Right cardiac atrium (tissue), 5 donors: Measurements from ENCODE around the gene ANKRD55. TPM values are rescaled to one million over a fixed set of nuclear protein-coding genes. Genes with fewer than 3 reads are reported as not detected.
"Not testable (repeated sequence)": the region's sequence is repeated elsewhere in the genome, so short reads cannot be mapped to it uniquely, and the experiment has no call there.

ENCODE experiments used
- ATAC-seq, 2 donors: fragments of 200-7000 bp; cut with Tn5 transposase; one replicate each; pipeline versions ENCODE4 v1.8.0 to v1.9.1; 2020; ENCODE audit warnings: moderate library complexity in 2 of 2, mild to moderate bottlenecking in 1 of 2
- DNase-seq, 3 donors: peaks; one replicate each; pipeline ENCODE4 v3.0.0-alpha.2; 2020
- H3K27ac ChIP-seq: one replicate; pipeline ENCODE4 v1.5.1; 2013; ENCODE audit warnings: mild to moderate bottlenecking, low read length, control low read depth, moderate library complexity
- H3K27me3 ChIP-seq: one replicate; pipeline ENCODE4 v1.6.1; 2013; ENCODE audit not compliant: control insufficient read depth, insufficient read depth
- H3K4me1 ChIP-seq: one replicate; pipeline ENCODE4 v1.6.1; 2013; ENCODE audit warnings: low read length; ENCODE audit not compliant: control insufficient read depth, insufficient read depth
- H3K4me3 ChIP-seq: one replicate; pipeline ENCODE4 v1.5.1; 2013; ENCODE audit warnings: low read length, control low read depth
- H3K9me3 ChIP-seq: one replicate; pipeline ENCODE4 v1.6.1; 2013; ENCODE audit warnings: low read length; ENCODE audit not compliant: control insufficient read depth
- WGBS: extraction: QIAGEN DNeasy Blood & Tissue Kit; methylation state at CpG from one replicate; pipeline ENCODE4 v1.1.7; 2013; 5-methylcytosine and 5-hydroxymethylcytosine counted together
- intact Hi-C, 4 donors: fragments of 100-400 bp; cut with DNase I; formaldehyde crosslinking; loops; one replicate each; pipeline versions ENCODE4 v1.11.0 to v1.14.0; 2022 to 2023
- polyA plus RNA-seq: library from polyadenylated mRNA; stranded (reverse); fragments of 200-250 nt; gene quantifications from one replicate; pipeline ENCODE4 v1.2.3, GENCODE V29; 2013
- total RNA-seq, 4 donors: library from RNA; stranded (reverse); fragmentation: NEBNext Ultra II Directional; extraction: Animal tissue kit (Norgen Biotek cat#: 25700); gene quantifications; one replicate each; pipeline ENCODE4 v1.2.1, GENCODE V29; 2021
- donor health status: healthy with polysubstance abuse.
- donor health status: DM: no; HTN: yes; CAD: no.
- donor health status: DM: no; HTN: no; CAD: no.
- donor health status: DM: no; HTN: yes; CAD: no; lungs with severe emphysema.
- donor health status: DM: yes; HTN: yes; CAD: no.

Gene ANKRD55
- total and polyA plus RNA-seq, 5 donors, result 0.09 to 0.21 (median 0.20) TPM; not detected in 2

- peak in 2 of 3 donors; percentile 66 to 74 for DNase-seq
- WGBS, result 81% methylated on average over 4 of the region's 4 CpGs
Measured at GRCh38 chr5:56155992-56156584, 77.0 kb downstream of the ANKRD55 start.

GRCh38 chr5:56154732-56155484 lies 78.2 kb downstream of the ANKRD55 start:
- no peak overlapping the region for H3K4me3 ChIP-seq
- intact Hi-C loops, result no loop called here
- no peak for DNase-seq
- H3K27ac ChIP-seq, result peak overlapping the region; percentile 13
- H3K27me3 ChIP-seq, result no peaks in the 10 kb centered on the region
- H3K4me1 ChIP-seq, result peaks cover 3% of the 10 kb centered on the region
- 78% methylated on average over 9 of the region's 9 CpGs for whole genome bisulfite sequencing
- no peaks in the 10 kb centered on the region for H3K9me3 ChIP-seq
- peak in 1 of 2 donors; percentile 33 for ATAC-seq

More at GRCh38 chr5:56155992-56156584, 77.0 kb downstream of the ANKRD55 start:
- H3K9me3 ChIP-seq, result no peaks in the 10 kb centered on the region
- H3K4me3 ChIP-seq, result no peak overlapping the region
- H3K27me3 ChIP-seq, result no peaks in the 10 kb centered on the region
- ATAC-seq, result peak; percentile 65 to 69
- intact Hi-C loops, result no loop called here
- no peak overlapping the region for H3K27ac ChIP-seq
- H3K4me1 ChIP-seq, result peaks cover 3% of the 10 kb centered on the region

GRCh38 chr5:56152437-56152836 lies 80.7 kb downstream of the ANKRD55 start:
- WGBS, result 41% methylated on average over 2 of the region's 2 CpGs
- no peaks in the 10 kb centered on the region for H3K9me3 ChIP-seq
- no peak overlapping the region for H3K27ac ChIP-seq
- H3K4me3 ChIP-seq, result no peak overlapping the region
- ATAC-seq, result no peak
- peaks cover 3% of the 10 kb centered on the region for H3K4me1 ChIP-seq
- no peaks in the 10 kb centered on the region for H3K27me3 ChIP-seq
- intact Hi-C loops, result no loop called here
- no peak for DNase-seq

GRCh38 chr5:56150756-56151155 lies 82.4 kb downstream of the ANKRD55 start:
- DNase-seq, ATAC-seq, H3K4me1 ChIP-seq, H3K27me3 ChIP-seq, intact Hi-C loops, H3K9me3 ChIP-seq, H3K4me3 ChIP-seq, H3K27ac ChIP-seq: not testable (repeated sequence)
- 96% methylated on average over 9 of the region's 9 CpGs for WGBS

- no peak overlapping the region for H3K27ac ChIP-seq
- WGBS, result 88% methylated on average over 4 of the region's 4 CpGs
- intact Hi-C loops, result no loop called here
Measured at GRCh38 chr5:56148453-56148971, 84.6 kb downstream of the ANKRD55 start.

GRCh38 chr5:56147659-56148230 lies 85.4 kb downstream of the ANKRD55 start:
- WGBS, result 80% methylated on average over 4 of the region's 4 CpGs
- ATAC-seq (no peak), DNase-seq (no peak)
- no peaks in the 10 kb centered on the region for H3K27me3 ChIP-seq
- intact Hi-C loops, result no loop called here
- no peaks in the 10 kb centered on the region for H3K4me1 ChIP-seq
- no peak overlapping the region for H3K4me3 ChIP-seq
- no peak overlapping the region for H3K27ac ChIP-seq
- H3K9me3 ChIP-seq, result no peaks in the 10 kb centered on the region

More at GRCh38 chr5:56148453-56148971, 84.6 kb downstream of the ANKRD55 start:
- Histone ChIP-seq H3K27me3 (no peaks in the 10 kb centered on the region), H3K4me1 (no peaks in the 10 kb centered on the region), H3K9me3 (no peaks in the 10 kb centered on the region), H3K4me3 (no peak overlapping the region)
- DNase-seq (no peak), ATAC-seq (no peak)

- Histone ChIP-seq H3K27me3 (no peaks in the 10 kb centered on the region), H3K4me1 (no peaks in the 10 kb centered on the region), H3K27ac (no peak overlapping the region), H3K9me3 (no peaks in the 10 kb centered on the region), H3K4me3 (no peak overlapping the region)
- intact Hi-C loops, result no loop called here
- ATAC-seq (no peak), DNase-seq (no peak)
Measured at GRCh38 chr5:56147106-56147505, 86.0 kb downstream of the ANKRD55 start.

- WGBS, result 92% methylated on average over 4 of the region's 4 CpGs
- no peak overlapping the region for H3K4me3 ChIP-seq
- H3K9me3 ChIP-seq, result no peaks in the 10 kb centered on the region
- no peak for DNase-seq
- ATAC-seq, result no peak
- H3K27ac ChIP-seq, result no peak overlapping the region
- H3K4me1 ChIP-seq, result no peaks in the 10 kb centered on the region
- no peaks in the 10 kb centered on the region for H3K27me3 ChIP-seq
- intact Hi-C loops, result no loop called here
Measured at GRCh38 chr5:56146674-56147073, 86.5 kb downstream of the ANKRD55 start.

- intact Hi-C loops, result no loop called here
- Histone ChIP-seq H3K9me3 (no peaks in the 10 kb centered on the region), H3K27me3 (no peaks in the 10 kb centered on the region), H3K4me3 (no peak overlapping the region), H3K27ac (no peak overlapping the region), H3K4me1 (no peaks in the 10 kb centered on the region)
- ATAC-seq, result no peak
- DNase-seq, result no peak
- WGBS, result 48% methylated on average over 1 of the region's 1 CpG
Measured at GRCh38 chr5:56145511-56145910, 87.6 kb downstream of the ANKRD55 start.

- intact Hi-C loops, result no loop called here
Measured at GRCh38 chr5:56145106-56145505, 88.0 kb downstream of the ANKRD55 start.

GRCh38 chr5:56144211-56144610 lies 88.9 kb downstream of the ANKRD55 start:
- intact Hi-C loops, result no loop called here
- DNase-seq (no peak), ATAC-seq (no peak)
- H3K9me3 ChIP-seq, result no peaks in the 10 kb centered on the region
- H3K27ac ChIP-seq, result no peak overlapping the region
- no peaks in the 10 kb centered on the region for H3K4me1 ChIP-seq
- no peaks in the 10 kb centered on the region for H3K27me3 ChIP-seq
- 93% methylated on average over 1 of the region's 1 CpG for WGBS
- no peak overlapping the region for H3K4me3 ChIP-seq

More at GRCh38 chr5:56145106-56145505, 88.0 kb downstream of the ANKRD55 start:
- WGBS, result 63% methylated on average over 1 of the region's 1 CpG
- H3K4me1 ChIP-seq, result no peaks in the 10 kb centered on the region
- H3K4me3 ChIP-seq, result no peak overlapping the region
- H3K27ac ChIP-seq, result no peak overlapping the region
- no peaks in the 10 kb centered on the region for H3K9me3 ChIP-seq
- no peaks in the 10 kb centered on the region for H3K27me3 ChIP-seq
- ATAC-seq (no peak), DNase-seq (no peak)
